NCI-H510A treated with DMSO at 0.1 percent for 48 hours (cell line): ENCODE measurements around the gene PCDHA9.
A peak's percentile ranks its signal among the peaks of the same experiment; 100 is the strongest.
"Not testable (repeated sequence)": the region's sequence is repeated elsewhere in the genome, so short reads cannot be mapped to it uniquely, and the experiment has no call there.

Experiments
- DNase-seq: peaks from one replicate; lab custom pipeline; 2025; lab: John Stamatoyannopoulos, UW

The PCDHA9 gene

DNA sequence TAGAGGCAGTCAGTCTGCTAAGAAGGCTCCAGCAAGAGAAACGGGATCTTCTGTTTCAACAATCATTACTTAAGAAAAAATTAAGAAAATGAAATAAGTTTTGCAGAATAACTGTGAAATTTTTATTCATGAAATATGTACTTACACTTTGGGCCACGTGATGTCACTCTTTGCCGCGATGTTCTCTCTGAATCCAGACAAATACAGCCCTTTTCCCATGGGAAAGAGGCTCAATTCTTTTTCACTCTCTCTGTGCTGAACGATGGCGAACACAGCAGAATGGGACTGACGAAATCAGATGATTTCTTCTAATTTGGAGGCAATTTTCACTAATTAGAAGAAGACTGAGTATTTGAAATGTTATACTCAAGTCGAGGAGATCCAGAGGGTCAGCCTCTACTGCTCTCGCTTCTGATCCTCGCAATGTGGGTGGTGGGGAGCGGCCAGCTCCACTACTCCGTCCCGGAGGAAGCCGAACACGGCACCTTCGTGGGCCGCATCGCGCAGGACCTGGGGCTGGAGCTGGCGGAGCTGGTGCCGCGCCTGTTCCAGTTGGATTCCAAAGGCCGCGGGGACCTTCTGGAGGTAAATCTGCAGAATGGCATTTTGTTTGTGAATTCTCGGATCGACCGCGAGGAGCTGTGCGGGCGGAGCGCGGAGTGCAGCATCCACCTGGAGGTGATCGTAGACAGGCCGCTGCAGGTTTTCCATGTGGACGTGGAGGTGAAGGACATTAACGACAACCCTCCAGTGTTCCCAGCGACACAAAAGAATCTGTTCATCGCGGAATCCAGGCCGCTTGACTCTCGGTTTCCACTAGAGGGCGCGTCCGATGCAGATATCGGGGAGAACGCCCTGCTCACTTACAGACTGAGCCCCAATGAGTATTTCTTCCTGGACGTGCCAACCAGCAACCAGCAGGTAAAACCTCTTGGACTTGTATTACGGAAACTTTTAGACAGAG is at the start of gene PCDHA9:
Gene PCDHA9, plus strand, starts transcription at position 244 of the 964 bp plus-strand sequence. Its CDS starts 114 bp downstream, at position 358.
- not testable (repeated sequence) for DNase-seq

- DNase-seq, result no peak
Observed at GRCh38 chr5:140800816-140801493, 47.2 kb upstream of the PCDHA9 start, which contains the start of gene PCDHA3. TSS of gene PCDHA3 (plus strand) at chr5:140801057.

DNA sequence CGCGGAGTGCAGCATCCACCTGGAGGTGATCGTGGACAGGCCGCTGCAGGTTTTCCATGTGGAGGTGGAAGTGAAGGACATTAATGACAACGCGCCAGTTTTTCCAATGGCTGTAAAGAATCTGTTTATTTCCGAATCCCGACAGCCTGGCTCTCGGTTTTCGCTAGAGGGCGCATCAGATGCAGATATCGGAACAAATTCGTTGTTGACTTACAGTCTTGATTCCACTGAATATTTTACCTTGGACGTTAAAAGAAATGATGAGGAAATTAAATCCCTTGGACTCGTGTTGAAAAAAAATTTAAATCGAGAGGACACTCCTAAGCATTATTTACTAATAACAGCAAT is 46.7 kb upstream of the PCDHA9 start:
- DNase-seq, result no peak

- DNase-seq, result not testable (repeated sequence)
Observed at GRCh38 chr5:140802381-140802780, 45.8 kb upstream of the PCDHA9 start.

- DNase-seq, result no peak
Observed at GRCh38 chr5:140802781-140803271, 45.4 kb upstream of the PCDHA9 start.

DNA sequence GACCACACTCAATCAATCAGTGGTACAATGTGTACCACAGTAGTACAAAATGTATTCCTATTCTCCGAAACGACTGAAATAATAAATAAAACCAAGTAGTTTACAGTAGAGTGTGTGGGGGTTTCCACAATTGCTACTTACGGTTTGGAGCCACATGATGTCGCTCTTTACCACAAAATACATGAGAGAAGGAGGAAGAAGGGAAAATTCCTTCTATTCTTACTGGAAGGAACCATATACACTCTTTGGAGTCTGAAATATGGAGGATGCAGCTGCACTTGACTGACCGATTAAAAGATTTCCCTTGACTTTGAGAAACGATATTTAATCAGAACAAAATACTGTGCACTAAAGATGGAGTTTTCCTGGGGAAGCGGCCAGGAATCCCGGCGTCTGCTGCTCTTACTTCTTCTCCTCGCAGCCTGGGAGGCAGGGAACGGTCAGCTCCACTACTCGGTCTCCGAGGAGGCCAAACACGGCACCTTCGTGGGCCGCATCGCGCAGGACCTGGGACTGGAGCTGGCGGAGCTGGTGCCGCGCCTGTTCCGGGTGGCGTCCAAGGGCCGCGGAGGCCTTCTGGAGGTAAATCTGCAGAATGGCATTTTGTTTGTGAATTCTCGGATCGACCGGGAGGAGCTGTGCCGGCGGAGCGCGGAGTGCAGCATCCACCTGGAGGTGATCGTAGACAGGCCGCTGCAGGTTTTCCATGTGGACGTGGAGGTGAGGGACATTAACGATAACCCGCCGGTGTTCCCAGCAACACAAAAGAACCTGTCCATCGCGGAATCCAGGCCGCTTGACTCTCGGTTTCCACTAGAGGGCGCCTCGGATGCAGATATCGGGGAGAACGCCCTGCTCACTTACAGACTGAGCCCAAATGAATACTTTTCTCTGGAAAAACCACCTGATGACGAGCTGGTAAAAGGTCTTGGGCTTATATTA is 41.1 kb upstream of the PCDHA9 start, which contains the start of gene PCDHA4:
Gene PCDHA4, plus strand, starts transcription at position 235 of the 942 bp plus-strand sequence.
- peak; percentile 22 for DNase-seq

GRCh38 chr5:140808241-140808888 is 39.8 kb upstream of the PCDHA9 start:
- not testable (repeated sequence) for DNase-seq

DNA sequence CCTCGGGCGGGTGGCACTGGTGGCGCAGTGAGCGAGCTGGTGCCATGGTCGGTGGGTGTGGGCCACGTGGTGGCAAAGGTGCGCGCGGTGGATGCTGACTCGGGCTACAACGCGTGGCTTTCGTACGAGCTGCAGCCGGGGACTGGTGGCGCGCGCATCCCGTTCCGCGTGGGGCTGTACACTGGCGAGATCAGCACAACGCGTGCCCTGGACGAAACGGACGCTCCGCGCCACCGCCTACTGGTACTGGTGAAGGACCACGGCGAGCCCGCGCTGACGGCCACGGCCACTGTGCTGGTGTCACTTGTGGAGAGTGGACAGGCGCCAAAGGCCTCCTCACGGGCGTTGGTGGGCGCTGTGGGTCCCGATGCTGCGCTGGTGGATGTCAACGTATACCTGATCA is 39.3 kb upstream of the PCDHA9 start:
- no peak for DNase-seq

DNA sequence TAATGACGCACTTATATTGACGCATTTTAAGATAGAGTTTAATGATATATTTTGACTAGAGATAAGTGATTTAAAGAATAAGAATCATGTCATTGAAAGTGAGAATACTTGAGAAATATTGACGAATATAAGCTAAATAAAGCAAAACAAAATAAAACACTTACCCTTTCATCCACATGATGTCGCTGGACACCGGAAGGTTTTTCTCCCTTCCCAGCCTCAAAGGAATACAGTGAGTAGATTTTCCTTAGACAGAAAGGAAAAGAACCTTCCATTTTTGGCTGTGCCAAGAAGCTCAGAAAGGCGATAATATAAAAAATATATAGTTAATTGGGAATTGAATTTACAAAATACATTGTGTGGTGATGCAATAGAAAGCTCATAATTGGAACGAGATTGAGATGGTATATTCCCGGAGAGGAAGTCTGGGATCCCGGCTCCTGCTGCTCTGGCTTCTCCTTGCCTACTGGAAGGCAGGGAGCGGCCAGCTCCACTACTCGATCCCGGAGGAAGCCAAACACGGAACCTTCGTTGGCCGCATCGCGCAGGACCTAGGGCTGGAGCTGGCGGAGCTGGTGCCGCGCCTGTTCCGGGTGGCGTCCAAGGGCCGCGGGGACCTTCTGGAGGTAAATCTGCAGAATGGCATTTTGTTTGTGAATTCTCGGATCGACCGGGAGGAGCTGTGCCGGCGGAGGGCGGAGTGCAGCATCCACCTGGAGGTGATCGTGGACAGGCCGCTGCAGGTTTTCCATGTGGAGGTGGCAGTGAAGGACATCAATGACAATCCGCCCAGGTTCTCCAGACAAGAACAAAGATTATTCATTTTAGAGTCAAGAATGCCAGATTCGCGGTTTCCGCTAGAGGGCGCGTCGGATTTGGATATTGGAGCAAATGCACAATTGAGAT is 26.6 kb upstream of the PCDHA9 start, which contains the start of gene PCDHA5:
Gene PCDHA5, plus strand, starts transcription at position 239 of the 906 bp plus-strand sequence.
- no peak for DNase-seq

DNA sequence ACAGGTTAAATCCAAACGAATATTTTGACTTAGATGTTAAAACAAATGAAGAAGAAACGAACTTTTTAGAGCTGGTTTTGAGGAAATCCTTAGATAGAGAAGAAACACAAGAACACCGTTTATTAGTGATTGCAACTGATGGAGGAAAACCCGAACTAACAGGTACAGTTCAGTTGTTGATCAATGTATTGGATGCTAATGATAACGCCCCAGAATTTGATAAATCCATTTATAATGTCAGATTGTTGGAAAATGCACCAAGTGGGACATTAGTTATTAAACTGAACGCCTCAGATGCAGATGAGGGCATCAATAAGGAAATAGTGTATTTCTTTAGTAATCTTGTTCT is 25.9 kb upstream of the PCDHA9 start:
- no peak for DNase-seq

- not testable (repeated sequence) for DNase-seq
Observed at GRCh38 chr5:140822969-140823368, 25.2 kb upstream of the PCDHA9 start.

- no peak for DNase-seq
Observed at GRCh38 chr5:140823475-140823874, 24.7 kb upstream of the PCDHA9 start.

DNA sequence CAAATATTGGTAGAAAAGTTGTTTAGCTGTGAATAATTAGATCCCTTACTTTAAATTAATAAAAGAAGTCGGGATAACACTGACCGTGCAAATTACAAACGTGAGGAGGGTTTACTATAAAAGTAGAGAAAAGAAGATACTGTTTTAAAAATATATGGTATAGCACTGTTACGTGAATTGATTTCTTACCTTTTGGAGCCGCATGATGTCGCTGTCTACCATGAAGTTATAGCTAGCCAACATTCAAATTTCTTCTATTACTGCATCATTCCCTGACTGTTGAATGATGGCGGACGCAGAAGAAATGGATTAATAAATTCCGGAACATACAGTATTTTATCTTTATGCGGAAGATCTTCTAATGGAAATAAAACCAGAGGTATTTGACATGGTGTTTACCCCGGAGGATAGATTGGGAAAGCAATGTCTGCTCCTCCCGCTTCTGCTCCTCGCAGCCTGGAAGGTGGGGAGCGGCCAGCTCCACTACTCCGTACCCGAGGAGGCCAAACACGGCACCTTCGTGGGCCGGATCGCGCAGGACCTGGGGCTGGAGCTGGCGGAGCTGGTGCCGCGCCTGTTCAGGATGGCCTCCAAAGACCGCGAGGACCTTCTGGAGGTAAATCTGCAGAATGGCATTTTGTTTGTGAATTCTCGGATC is 20.3 kb upstream of the PCDHA9 start, which contains the start of gene PCDHA6:
Gene PCDHA6, plus strand, starts transcription at position 257 of the 658 bp plus-strand sequence. Its CDS starts 132 bp downstream, at position 389.
- no peak for DNase-seq

- DNase-seq, result no peak
Observed at GRCh38 chr5:140828362-140828737, 19.8 kb upstream of the PCDHA9 start.

- DNase-seq, result not testable (repeated sequence)
Observed at GRCh38 chr5:140829511-140830501, 18.4 kb upstream of the PCDHA9 start.

DNA sequence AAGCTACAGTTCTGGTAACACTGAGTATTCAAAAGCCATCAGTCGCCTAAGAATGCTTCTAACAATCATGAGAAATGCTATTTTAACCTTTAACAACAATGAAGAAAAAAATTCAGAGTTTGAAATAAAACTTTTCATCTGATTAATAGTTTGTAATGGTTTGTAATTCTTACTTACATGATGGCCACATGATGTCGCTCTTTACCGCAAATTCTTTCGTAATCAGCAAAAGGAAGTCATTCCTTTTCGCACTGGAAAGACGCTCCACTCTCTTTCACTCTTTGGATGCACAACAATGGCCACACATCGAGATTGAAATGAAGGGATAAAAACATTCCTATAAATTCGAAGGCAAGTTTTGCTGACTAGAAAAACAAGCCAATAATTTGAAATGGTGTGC is 14.2 kb upstream of the PCDHA9 start, which contains the start of gene PCDHA7:
Gene PCDHA7, plus strand, starts transcription at position 277 of the 400 bp plus-strand sequence. Its CDS starts 115 bp downstream, at position 392.
- peak; percentile 23 for DNase-seq

DNA sequence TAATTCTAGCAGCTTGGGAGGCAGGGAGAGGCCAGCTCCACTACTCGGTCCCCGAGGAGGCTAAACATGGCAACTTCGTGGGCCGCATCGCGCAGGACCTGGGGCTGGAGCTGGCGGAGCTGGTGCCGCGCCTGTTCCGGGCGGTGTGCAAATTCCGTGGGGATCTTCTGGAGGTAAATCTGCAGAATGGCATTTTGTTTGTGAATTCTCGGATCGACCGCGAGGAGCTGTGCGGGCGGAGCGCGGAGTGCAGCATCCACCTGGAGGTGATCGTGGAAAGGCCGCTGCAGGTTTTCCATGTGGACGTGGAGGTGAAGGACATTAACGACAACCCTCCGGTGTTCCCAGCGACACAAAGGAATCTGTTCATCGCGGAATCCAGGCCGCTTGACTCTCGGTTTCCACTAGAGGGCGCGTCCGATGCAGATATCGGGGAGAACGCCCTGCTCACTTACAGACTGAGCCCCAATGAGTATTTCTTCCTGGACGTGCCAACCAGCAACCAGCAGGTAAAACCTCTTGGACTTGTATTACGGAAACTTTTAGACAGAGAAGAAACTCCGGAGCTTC is 13.7 kb upstream of the PCDHA9 start:
- not testable (repeated sequence) for DNase-seq
